ENCODE measurements around the gene CCDC136.

DNA sequence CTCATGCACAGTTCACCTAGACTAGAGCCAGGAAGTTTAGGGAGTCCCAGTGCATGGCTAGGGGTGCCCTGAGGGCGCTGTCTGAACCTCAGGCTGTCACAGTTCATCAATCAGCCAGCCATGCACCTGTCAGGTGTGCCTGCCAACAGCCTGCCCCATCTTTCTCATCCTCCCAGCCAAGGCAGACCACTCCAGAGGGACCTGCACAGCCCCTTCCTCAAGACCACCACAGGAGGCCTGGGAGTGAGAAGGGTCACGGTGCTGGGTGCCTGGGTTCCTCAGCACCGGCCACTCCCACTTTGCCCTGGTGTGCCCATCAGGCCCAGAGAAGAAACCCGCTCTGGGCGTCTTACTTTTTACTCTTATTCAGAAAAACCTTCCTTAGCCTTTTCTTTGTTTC lies 79.3 kb downstream of the CCDC136 start:
- TF ChIP-seq, protein P1, sequence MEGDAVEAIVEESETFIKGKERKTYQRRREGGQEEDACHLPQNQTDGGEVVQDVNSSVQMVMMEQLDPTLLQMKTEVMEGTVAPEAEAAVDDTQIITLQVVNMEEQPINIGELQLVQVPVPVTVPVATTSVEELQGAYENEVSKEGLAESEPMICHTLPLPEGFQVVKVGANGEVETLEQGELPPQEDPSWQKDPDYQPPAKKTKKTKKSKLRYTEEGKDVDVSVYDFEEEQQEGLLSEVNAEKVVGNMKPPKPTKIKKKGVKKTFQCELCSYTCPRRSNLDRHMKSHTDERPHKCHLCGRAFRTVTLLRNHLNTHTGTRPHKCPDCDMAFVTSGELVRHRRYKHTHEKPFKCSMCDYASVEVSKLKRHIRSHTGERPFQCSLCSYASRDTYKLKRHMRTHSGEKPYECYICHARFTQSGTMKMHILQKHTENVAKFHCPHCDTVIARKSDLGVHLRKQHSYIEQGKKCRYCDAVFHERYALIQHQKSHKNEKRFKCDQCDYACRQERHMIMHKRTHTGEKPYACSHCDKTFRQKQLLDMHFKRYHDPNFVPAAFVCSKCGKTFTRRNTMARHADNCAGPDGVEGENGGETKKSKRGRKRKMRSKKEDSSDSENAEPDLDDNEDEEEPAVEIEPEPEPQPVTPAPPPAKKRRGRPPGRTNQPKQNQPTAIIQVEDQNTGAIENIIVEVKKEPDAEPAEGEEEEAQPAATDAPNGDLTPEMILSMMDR (conservative IDR thresholded peaks at IDR 0.05; ENCODE audit: low read length) = no peak
- TF ChIP-seq EZH2phosphoT487 (IDR thresholded peaks at IDR 0.05; ENCODE audit: borderline replicate concordance) = no peak

All from Loucy (cell line).